Thymus (tissue), 14 donors: Measurements from ENCODE around the gene DMRTA1. TPM values are rescaled to one million over a fixed set of nuclear protein-coding genes. Genes with fewer than 3 reads are reported as not detected.

ENCODE experiments used
- DNase-seq, 9 donors: peaks; one replicate each; pipeline ENCODE4 v3.0.0-alpha.2; 2013; ENCODE audit warnings: low spot score in 9 of 9, low read depth in 6 of 9, missing footprints in 1 of 9
- H3K27ac ChIP-seq, 2 donors: one replicate each; pipeline ENCODE4 v1.5.1; 2013; ENCODE audit warnings: control low read depth in 1 of 2, low read depth in 1 of 2, low read length in 1 of 2, mild to moderate bottlenecking in 1 of 2, moderate library complexity in 1 of 2
- H3K27me3 ChIP-seq, 2 donors: one replicate each; pipeline ENCODE4 v1.5.1; 2013; ENCODE audit warnings: low read length in 1 of 2; ENCODE audit not compliant: control insufficient read depth in 2 of 2, insufficient read depth in 1 of 2
- H3K36me3 ChIP-seq, 2 donors: one replicate each; pipeline ENCODE4 v1.5.1; 2013; ENCODE audit warnings: low read length in 1 of 2, mild to moderate bottlenecking in 1 of 2, moderate library complexity in 1 of 2; ENCODE audit not compliant: control insufficient read depth in 2 of 2, insufficient read depth in 2 of 2
- H3K4me1 ChIP-seq, 2 donors: one replicate each; pipeline ENCODE4 v1.5.1; 2013; ENCODE audit warnings: low read length in 2 of 2; ENCODE audit not compliant: control insufficient read depth in 2 of 2, insufficient read depth in 2 of 2
- H3K4me3 ChIP-seq, 2 donors: one replicate each; pipeline ENCODE4 v1.5.1; 2013; ENCODE audit warnings: low read length in 2 of 2, control low read depth in 1 of 2, mild to moderate bottlenecking in 1 of 2
- H3K9me3 ChIP-seq, 2 donors: one replicate each; pipeline ENCODE4 v1.5.1; 2013; ENCODE audit warnings: low read length in 1 of 2, mild to moderate bottlenecking in 1 of 2; ENCODE audit not compliant: control insufficient read depth in 2 of 2, insufficient read depth in 1 of 2
- WGBS: extraction: QIAGEN DNeasy Blood & Tissue Kit; methylation state at CpG from one replicate; pipeline ENCODE4 v1.1.7; 2013; 5-methylcytosine and 5-hydroxymethylcytosine counted together
- long read RNA-seq, 10 donors: transcript quantifications; one replicate each; lab custom pipeline, GENCODE V29; 2026
- polyA plus RNA-seq: library from polyadenylated mRNA; stranded (reverse); fragments of 200-250 nt; gene quantifications from one replicate; pipeline ENCODE4 v1.2.3, GENCODE V29; 2013
- total RNA-seq: library from RNA; stranded (reverse); fragments of 120-200 nt; gene quantifications from one replicate; pipeline ENCODE4 v1.2.4, GENCODE V29; 2013
- donor health status: healthy.

DMRTA1 gene, protein sequence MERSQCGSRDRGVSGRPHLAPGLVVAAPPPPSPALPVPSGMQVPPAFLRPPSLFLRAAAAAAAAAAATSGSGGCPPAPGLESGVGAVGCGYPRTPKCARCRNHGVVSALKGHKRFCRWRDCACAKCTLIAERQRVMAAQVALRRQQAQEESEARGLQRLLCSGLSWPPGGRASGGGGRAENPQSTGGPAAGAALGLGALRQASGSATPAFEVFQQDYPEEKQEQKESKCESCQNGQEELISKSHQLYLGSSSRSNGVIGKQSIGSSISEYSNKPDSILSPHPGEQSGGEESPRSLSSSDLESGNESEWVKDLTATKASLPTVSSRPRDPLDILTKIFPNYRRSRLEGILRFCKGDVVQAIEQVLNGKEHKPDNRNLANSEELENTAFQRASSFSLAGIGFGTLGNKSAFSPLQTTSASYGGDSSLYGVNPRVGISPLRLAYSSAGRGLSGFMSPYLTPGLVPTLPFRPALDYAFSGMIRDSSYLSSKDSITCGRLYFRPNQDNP
- total RNA-seq, result 0.71 TPM
- 1.0 TPM for polyA plus RNA-seq
- long read RNA-seq, donor 1, result 0 reads
- long read RNA-seq, donor 2, result 0 reads
- long read RNA-seq, donor 3, result 0 reads
- long read RNA-seq, donor 4, result 0 reads
- long read RNA-seq, donor 5, full-length matches to known transcripts, result 1 of 1 reads
- long read RNA-seq, donor 5, partial matches to known transcripts, result 0 of 1 reads
- long read RNA-seq, donor 5, other reads (novel, unspliced or antisense), result 0 of 1 reads
- long read RNA-seq, donor 6, result 0 reads
- long read RNA-seq, donor 7, full-length matches to known transcripts, result 2 of 2 reads
- long read RNA-seq, donor 7, partial matches to known transcripts, result 0 of 2 reads
- long read RNA-seq, donor 7, other reads (novel, unspliced or antisense), result 0 of 2 reads
- long read RNA-seq, donor 8, result 0 reads
- long read RNA-seq, donor 9, result 0 reads
- long read RNA-seq, donor 10, full-length matches to known transcripts, result 2 of 2 reads
- long read RNA-seq, donor 10, partial matches to known transcripts, result 0 of 2 reads
- long read RNA-seq, donor 10, other reads (novel, unspliced or antisense), result 0 of 2 reads

DNA sequence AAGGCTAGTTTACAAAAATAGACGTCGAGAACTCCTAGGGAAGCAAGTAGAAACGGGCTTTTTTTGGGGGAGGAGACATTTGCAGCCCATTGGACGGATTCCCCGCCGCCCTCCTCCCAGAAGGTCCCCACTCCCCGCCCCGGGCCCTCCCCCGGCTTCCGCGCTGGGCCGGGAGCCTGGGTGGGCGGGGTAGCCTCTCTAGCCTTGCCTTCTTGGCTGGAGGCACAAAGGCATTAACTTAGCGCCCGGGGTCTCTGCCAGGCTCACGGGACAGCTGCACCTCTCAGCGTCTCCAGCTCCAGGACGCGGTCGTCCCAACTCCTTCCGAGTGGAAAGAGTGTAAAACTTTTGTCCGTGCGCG, at the start of gene DMRTA1:
TSS of gene DMRTA1 (plus strand) at position 236 of the 361 bp plus-strand sequence. CDS start 242 bp downstream, outside the sequence.
- Histone ChIP-seq H3K27ac (peak within 1 kb of the TSS; percentile 32 to 55), H3K27me3 (peaks cover 22 to 33% of the 10 kb centered on the region in 2 donors), H3K9me3 (no peaks in the 10 kb centered on the region), H3K4me3 (peak within 1 kb of the TSS; percentile 34 to 41), H3K4me1 (peaks cover 0 to 3% of the 10 kb centered on the region in 2 donors), H3K36me3 (no peaks in the 10 kb centered on the region)
- 2% methylated on average over 24 of the region's 24 CpGs for WGBS
- DNase-seq, result peak in 2 of 9 donors; percentile 8 to 34

DNA sequence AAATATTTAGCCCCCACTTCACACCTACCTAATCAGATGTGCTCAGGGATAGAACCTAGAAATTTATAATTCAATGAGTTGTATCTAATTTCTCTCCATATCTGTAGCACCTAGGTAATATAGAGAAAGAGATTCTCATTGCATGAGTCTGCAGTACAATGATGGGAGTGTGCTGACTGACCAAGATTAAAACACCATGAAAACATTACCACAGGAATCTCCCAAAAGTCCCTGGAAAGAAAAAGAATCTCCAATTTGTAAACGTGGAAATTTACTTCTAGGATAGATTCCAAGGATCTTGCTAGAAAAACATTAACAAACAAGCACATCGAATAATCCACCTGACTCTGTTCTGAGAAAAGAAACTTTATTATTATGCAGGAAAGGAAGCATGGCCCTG, 45.0 kb upstream of the DMRTA1 start:
- Histone ChIP-seq H3K9me3 (no peaks in the 10 kb centered on the region), H3K27ac (no peak overlapping the region), H3K27me3 (no peaks in the 10 kb centered on the region), H3K36me3 (no peaks in the 10 kb centered on the region), H3K4me3 (no peak overlapping the region), H3K4me1 (no peaks in the 10 kb centered on the region)
- no peak for DNase-seq
- 59% methylated on average over 2 of the region's 2 CpGs for WGBS

DNA sequence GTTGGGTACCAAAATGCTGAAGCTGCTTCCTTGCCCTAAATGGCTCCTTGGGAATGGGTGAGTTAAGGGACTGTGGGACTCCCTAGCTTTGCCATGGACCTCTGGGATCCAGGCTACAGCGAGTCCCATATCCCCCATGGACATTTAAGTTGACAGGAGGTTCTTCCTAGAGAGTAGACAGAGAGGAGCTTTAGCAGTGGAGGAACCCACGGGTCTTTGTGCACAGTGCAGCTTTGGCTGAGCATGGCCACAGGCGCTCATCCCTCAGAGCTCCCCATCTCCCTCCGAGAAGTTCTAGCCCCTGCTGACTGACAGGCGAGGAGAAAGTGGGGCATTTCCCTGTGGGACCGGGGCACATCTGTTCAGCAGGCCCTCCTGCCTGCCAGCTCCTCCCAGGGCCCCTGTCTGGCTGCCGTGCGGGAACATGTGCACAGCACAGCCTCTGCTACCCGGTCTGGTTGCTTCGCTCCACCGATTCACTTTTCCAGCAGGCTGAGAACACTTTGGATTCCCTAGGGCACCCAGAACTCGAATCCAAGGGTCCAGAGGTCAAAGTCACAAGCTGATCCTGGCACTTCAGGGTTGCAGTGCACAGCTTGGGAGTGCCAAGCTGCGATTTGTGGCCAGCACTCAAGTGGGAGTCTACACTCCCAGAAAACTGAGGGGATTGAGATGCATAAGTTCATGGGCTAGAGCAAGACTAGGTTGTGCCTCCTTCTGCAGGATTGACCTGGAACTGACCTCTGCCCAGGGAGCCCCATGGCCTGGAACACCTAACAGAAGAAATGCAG, 40.6 kb upstream of the DMRTA1 start:
- Histone ChIP-seq H3K27ac (no peak overlapping the region), H3K9me3 (no peaks in the 10 kb centered on the region), H3K4me3 (no peak overlapping the region), H3K4me1 (no peaks in the 10 kb centered on the region), H3K27me3 (no peaks in the 10 kb centered on the region), H3K36me3 (no peaks in the 10 kb centered on the region)
- 84% methylated on average over 13 of the region's 13 CpGs for WGBS
- no peak for DNase-seq

DNA sequence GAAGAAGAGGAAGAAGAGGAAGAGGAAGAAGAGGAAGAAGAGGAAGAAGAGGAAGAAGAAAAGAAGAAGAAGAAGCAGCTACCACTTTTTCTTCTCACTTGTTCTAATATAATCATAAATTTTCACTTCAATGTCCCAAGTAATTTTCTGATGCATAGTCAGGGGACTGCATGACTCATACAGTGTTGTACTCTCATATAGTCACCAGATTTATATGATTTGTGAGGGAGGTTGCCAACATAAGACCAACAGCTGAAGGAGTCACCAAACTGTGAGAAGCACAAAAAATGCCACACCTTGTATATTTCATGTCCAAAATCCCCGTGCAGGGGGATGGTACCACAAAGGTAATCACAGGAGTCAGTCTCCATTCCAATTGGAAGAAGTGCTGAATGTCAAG, 32.7 kb upstream of the DMRTA1 start:
- Histone ChIP-seq H3K4me1 (no peaks in the 10 kb centered on the region), H3K9me3 (no peaks in the 10 kb centered on the region), H3K27ac (no peak overlapping the region), H3K4me3 (no peak overlapping the region), H3K27me3 (no peaks in the 10 kb centered on the region), H3K36me3 (no peaks in the 10 kb centered on the region)
- WGBS, result 97% methylated on average over 1 of the region's 1 CpG
- no peak for DNase-seq

DNA sequence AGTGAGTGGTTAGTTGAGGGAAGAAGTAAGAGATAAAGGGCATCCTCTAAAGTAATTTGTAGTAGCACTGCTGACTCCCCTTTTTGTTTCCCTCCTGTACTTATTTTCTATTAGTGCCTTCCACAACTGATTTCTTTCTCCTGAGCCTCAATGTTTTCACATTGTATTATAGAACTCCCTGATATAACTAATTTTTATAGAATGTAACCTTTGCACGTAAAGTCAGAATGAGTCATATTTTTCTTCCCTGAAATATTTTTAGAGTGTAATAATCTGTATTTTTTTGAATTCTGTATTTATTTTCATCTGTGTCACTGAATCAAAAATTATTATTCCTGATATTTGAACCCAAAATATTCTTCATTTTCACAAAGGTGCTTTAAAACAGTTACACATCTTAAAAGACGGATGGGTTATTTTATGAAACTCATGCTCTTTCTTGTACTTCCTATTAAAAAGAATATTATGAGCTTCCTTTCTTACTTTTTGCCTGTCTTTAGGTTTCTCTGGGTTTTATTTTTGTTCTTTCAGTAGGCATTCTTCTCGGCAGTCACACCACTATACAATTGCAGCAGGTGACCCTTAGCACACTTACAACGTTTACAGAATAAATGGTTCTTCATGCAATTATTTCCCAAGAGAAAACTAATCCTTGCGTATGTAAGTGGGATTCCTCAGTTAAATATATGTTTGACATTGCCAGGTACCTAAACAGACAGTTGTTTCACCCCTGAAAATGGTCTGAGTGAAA, 30.5 kb upstream of the DMRTA1 start:
- DNase-seq, result no peak
- Histone ChIP-seq H3K4me3 (no peak overlapping the region), H3K4me1 (no peaks in the 10 kb centered on the region), H3K27me3 (no peaks in the 10 kb centered on the region), H3K36me3 (no peaks in the 10 kb centered on the region), H3K27ac (no peak overlapping the region), H3K9me3 (no peaks in the 10 kb centered on the region)
- WGBS, result 74% methylated on average over 5 of the region's 5 CpGs

DNA sequence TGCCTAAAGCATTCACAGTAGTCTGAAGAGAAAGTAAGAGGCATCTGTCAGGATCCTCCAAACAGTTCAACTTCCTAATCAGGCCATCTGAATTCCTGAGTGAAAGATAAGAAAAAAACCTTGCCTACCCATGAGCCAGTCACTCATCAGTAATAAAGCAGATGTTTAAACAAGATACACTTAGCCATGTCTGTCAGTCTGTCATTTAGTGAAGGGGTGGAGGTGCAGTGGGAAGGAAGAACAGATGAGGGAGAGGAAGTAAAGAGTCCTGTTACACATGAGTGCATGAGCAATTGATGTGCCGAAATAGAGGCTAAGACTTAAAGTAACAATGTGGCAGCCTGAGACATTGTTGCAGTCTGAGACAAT, 29.9 kb upstream of the DMRTA1 start:
- Histone ChIP-seq H3K9me3 (no peaks in the 10 kb centered on the region), H3K27me3 (no peaks in the 10 kb centered on the region), H3K4me1 (no peaks in the 10 kb centered on the region), H3K4me3 (no peak overlapping the region), H3K27ac (no peak overlapping the region), H3K36me3 (no peaks in the 10 kb centered on the region)
- DNase-seq, result no peak
- 25% methylated on average over 1 of the region's 1 CpG for WGBS

DNA sequence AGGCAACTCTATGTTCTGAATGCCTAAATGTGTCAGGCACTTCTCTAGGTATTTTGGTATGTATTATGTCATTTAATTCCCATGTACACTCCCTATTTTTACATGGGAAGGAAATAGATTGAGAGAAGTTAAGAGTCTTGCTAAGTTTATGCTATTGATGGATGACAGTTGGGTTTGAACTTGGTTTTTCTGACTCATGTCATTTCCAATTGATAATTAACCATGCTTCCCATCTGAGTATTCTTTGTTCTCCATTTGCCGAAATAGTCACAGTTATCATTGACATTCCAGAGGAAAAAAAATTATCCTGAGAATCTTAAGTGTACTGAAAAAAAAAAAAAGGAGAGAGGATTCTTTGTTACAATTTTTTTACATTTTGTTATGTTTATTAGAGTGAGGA, 23.1 kb upstream of the DMRTA1 start:
- Histone ChIP-seq H3K27ac (no peak overlapping the region), H3K4me3 (no peak overlapping the region), H3K36me3 (no peaks in the 10 kb centered on the region), H3K4me1 (no peaks in the 10 kb centered on the region), H3K9me3 (no peaks in the 10 kb centered on the region), H3K27me3 (no peaks in the 10 kb centered on the region)
- WGBS, result 96% methylated on average over 1 of the region's 1 CpG
- no peak for DNase-seq

DNA sequence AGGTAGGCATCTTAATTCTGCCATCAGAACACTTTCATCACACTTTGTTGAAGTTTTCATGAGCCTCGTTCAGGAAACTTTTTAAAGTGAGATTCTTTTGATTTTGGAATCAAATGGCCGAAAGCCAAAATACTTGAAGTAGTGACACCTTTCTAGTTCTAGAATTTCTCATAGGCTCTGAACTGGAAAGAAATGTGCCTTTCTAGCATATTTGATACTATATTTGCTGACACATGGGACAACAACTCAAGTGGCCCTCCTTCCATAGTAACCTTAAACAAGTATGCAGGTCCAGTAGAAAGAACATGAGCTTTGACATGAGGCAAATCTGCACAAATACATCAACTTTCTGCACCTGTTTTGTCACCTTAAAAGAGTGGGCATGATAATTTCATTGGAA, 22.0 kb upstream of the DMRTA1 start:
- DNase-seq, result no peak
- Histone ChIP-seq H3K4me3 (no peak overlapping the region), H3K4me1 (no peaks in the 10 kb centered on the region), H3K36me3 (no peaks in the 10 kb centered on the region), H3K27ac (no peak overlapping the region), H3K27me3 (no peaks in the 10 kb centered on the region), H3K9me3 (no peaks in the 10 kb centered on the region)
- WGBS, result 87% methylated on average over 2 of the region's 2 CpGs
